Measurements from ENCODE around the gene CD59.

Gene CD59

GRCh38 chr11:33697997-33698396, 38.2 kb downstream of the CD59 start:
- H3K79me2 ChIP-seq (ENCODE audit: insufficient read depth, low read length): no peaks in the 10 kb centered on the region
- no peaks in the 10 kb centered on the region for H4K20me1 ChIP-seq (ENCODE audit: insufficient read depth, low read length, poor library complexity, severe bottlenecking)
- TF ChIP-seq, protein P1, sequence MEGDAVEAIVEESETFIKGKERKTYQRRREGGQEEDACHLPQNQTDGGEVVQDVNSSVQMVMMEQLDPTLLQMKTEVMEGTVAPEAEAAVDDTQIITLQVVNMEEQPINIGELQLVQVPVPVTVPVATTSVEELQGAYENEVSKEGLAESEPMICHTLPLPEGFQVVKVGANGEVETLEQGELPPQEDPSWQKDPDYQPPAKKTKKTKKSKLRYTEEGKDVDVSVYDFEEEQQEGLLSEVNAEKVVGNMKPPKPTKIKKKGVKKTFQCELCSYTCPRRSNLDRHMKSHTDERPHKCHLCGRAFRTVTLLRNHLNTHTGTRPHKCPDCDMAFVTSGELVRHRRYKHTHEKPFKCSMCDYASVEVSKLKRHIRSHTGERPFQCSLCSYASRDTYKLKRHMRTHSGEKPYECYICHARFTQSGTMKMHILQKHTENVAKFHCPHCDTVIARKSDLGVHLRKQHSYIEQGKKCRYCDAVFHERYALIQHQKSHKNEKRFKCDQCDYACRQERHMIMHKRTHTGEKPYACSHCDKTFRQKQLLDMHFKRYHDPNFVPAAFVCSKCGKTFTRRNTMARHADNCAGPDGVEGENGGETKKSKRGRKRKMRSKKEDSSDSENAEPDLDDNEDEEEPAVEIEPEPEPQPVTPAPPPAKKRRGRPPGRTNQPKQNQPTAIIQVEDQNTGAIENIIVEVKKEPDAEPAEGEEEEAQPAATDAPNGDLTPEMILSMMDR (conservative IDR thresholded peaks at IDR 0.05; ENCODE audit: low read length): no peak
- TF ChIP-seq EZH2phosphoT487 (IDR thresholded peaks at IDR 0.05; ENCODE audit: borderline replicate concordance): no peak
- H3K4me3 ChIP-seq (ENCODE audit: low read length, poor library complexity, severe bottlenecking): no peak overlapping the region
- H3K9me2 ChIP-seq (replicated peaks; ENCODE audit: low read depth, low read length): no peaks in the 10 kb centered on the region
- H2AFZ ChIP-seq (ENCODE audit: low read length): no peak overlapping the region
- no peaks in the 10 kb centered on the region for H3F3A ChIP-seq (ENCODE audit: low read depth)
- no peaks in the 10 kb centered on the region for H3K27me3 ChIP-seq (ENCODE audit: insufficient read depth, low read length, poor library complexity, severe bottlenecking)
- no peak overlapping the region for H3K4me2 ChIP-seq (ENCODE audit: low read depth, low read length, poor library complexity, severe bottlenecking)
- no peaks in the 10 kb centered on the region for H3K9me3 ChIP-seq (ENCODE audit: insufficient read depth, low read depth, low read length)
- H3K9ac ChIP-seq (ENCODE audit: low read depth, low read length, poor library complexity, severe bottlenecking): no peak overlapping the region
- H3K36me3 ChIP-seq (ENCODE audit: insufficient read depth, low read length): no peaks in the 10 kb centered on the region
- peaks cover 17% of the 10 kb centered on the region for H3K4me1 ChIP-seq (ENCODE audit: insufficient read depth, low read length, poor library complexity, severe bottlenecking)

GRCh38 chr11:33696931-33697638, 39.1 kb downstream of the CD59 start:
- TF ChIP-seq, protein P1 (conservative IDR thresholded peaks at IDR 0.05; ENCODE audit: low read length): no peak
- TF ChIP-seq EZH2phosphoT487 (IDR thresholded peaks at IDR 0.05; ENCODE audit: borderline replicate concordance): no peak
- Histone ChIP-seq H3K4me3 (ENCODE audit: low read length, poor library complexity, severe bottlenecking) (no peak overlapping the region), H3K9me3 (ENCODE audit: insufficient read depth, low read depth, low read length) (no peaks in the 10 kb centered on the region), H3K9ac (ENCODE audit: low read depth, low read length, poor library complexity, severe bottlenecking) (no peak overlapping the region), H3K9me2 (replicated peaks; ENCODE audit: low read depth, low read length) (no peaks in the 10 kb centered on the region), H3K36me3 (ENCODE audit: insufficient read depth, low read length) (no peaks in the 10 kb centered on the region), H3K4me1 (ENCODE audit: insufficient read depth, low read length, poor library complexity, severe bottlenecking) (peaks cover 16% of the 10 kb centered on the region), H2AFZ (ENCODE audit: low read length) (no peak overlapping the region), H3K27me3 (ENCODE audit: insufficient read depth, low read length, poor library complexity, severe bottlenecking) (no peaks in the 10 kb centered on the region), H3K4me2 (ENCODE audit: low read depth, low read length, poor library complexity, severe bottlenecking) (no peak overlapping the region), H3F3A (ENCODE audit: low read depth) (no peaks in the 10 kb centered on the region), H4K20me1 (ENCODE audit: insufficient read depth, low read length, poor library complexity, severe bottlenecking) (no peaks in the 10 kb centered on the region), H3K79me2 (ENCODE audit: insufficient read depth, low read length) (no peaks in the 10 kb centered on the region)

DNA sequence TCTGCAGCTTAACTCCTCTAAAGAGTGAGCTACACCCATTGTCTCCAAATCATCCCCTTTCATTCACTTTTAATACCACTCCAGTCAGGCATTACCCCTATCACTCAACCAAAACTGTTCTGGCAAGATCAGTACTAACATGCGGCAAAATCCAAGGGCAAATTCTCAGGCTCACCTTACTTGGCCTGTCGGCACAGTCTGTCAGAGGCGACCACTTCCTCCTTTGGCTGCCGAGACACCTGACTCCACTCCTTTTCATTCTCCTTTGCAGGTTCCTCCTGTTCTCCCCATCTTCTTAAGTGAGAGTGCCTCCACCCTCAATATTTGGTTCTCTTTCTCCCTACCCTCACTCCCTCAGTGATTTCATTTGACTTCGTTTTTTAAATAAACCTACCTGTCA, 39.8 kb downstream of the CD59 start:
- Histone ChIP-seq H3K27me3 (ENCODE audit: insufficient read depth, low read length, poor library complexity, severe bottlenecking) (no peaks in the 10 kb centered on the region), H3K4me2 (ENCODE audit: low read depth, low read length, poor library complexity, severe bottlenecking) (no peak overlapping the region), H3F3A (ENCODE audit: low read depth) (no peaks in the 10 kb centered on the region), H3K4me1 (ENCODE audit: insufficient read depth, low read length, poor library complexity, severe bottlenecking) (peaks cover 9% of the 10 kb centered on the region), H3K9ac (ENCODE audit: low read depth, low read length, poor library complexity, severe bottlenecking) (no peak overlapping the region), H3K9me2 (replicated peaks; ENCODE audit: low read depth, low read length) (no peaks in the 10 kb centered on the region), H4K20me1 (ENCODE audit: insufficient read depth, low read length, poor library complexity, severe bottlenecking) (no peaks in the 10 kb centered on the region), H3K4me3 (ENCODE audit: low read length, poor library complexity, severe bottlenecking) (no peak overlapping the region), H3K79me2 (ENCODE audit: insufficient read depth, low read length) (no peaks in the 10 kb centered on the region), H3K36me3 (ENCODE audit: insufficient read depth, low read length) (no peaks in the 10 kb centered on the region), H3K9me3 (ENCODE audit: insufficient read depth, low read depth, low read length) (no peaks in the 10 kb centered on the region), H2AFZ (ENCODE audit: low read length) (no peak overlapping the region)
- no peak for TF ChIP-seq EZH2phosphoT487 (IDR thresholded peaks at IDR 0.05; ENCODE audit: borderline replicate concordance)
- TF ChIP-seq, protein P1 (conservative IDR thresholded peaks at IDR 0.05; ENCODE audit: low read length): no peak

All from Loucy (cell line).